Measurements from ENCODE around the gene LLCFC1. TPM values are rescaled to one million over a fixed set of nuclear protein-coding genes. Genes with fewer than 3 reads are reported as not detected.

LLCFC1 gene
- total RNA-seq, 1 experiment from 2014 or later: not detected

GRCh38 chr7:142914121-142914520 is 25.2 kb upstream of the LLCFC1 start:
- no peak for ATAC-seq
- no peak for DNase-seq (ENCODE audit: low spot score)
- ChIA-PET CTCF (no interaction called here), POLR2A (no interaction called here)
- H3K9me3 Mint-ChIP-seq: no peaks in the 10 kb centered on the region; the same call in 1 of the 2 replicates
- H3K36me3 Mint-ChIP-seq: no peaks in the 10 kb centered on the region
- no peak overlapping the region for H3K4me3 Mint-ChIP-seq
- no peak overlapping the region for H3K27ac Mint-ChIP-seq
- no peak for TF ChIP-seq CREB1 (CRISPR knock-in tag; IDR thresholded peaks at IDR 0.05)
- no peak for TF ChIP-seq CREM (CRISPR knock-in tag; IDR thresholded peaks at IDR 0.05)
- TF ChIP-seq ZNF396 (CRISPR knock-in tag; IDR thresholded peaks at IDR 0.05; ENCODE audit: borderline replicate concordance): no peak
- TF ChIP-seq ZNF425 (CRISPR knock-in tag; conservative IDR thresholded peaks at IDR 0.05): no peak
- TF ChIP-seq E2F1 (CRISPR knock-in tag; IDR thresholded peaks at IDR 0.05): no peak
- TF ChIP-seq AFF4 (CRISPR knock-in tag; IDR thresholded peaks at IDR 0.05; ENCODE audit: borderline replicate concordance): no peak
- no peak for TF ChIP-seq GABPB1 (CRISPR knock-in tag; IDR thresholded peaks at IDR 0.05)
- no peak for TF ChIP-seq E2F5 (CRISPR knock-in tag; IDR thresholded peaks at IDR 0.05)
- no peak for TF ChIP-seq PRDM15 (CRISPR knock-in tag; IDR thresholded peaks at IDR 0.05)
- TF ChIP-seq SMAD3 (CRISPR knock-in tag; IDR thresholded peaks at IDR 0.05; ENCODE audit: borderline replicate concordance): no peak
- no peak for TF ChIP-seq ATF6 (CRISPR knock-in tag; IDR thresholded peaks at IDR 0.05)
- TF ChIP-seq ZNF281 (CRISPR knock-in tag; IDR thresholded peaks at IDR 0.05): no peak
- no peak for TF ChIP-seq SMAD4 (CRISPR knock-in tag; IDR thresholded peaks at IDR 0.05)
- TF ChIP-seq FOXP1 (CRISPR knock-in tag; IDR thresholded peaks at IDR 0.05; ENCODE audit: borderline replicate concordance): no peak
- no peak for TF ChIP-seq ZMAT4 (CRISPR knock-in tag; IDR thresholded peaks at IDR 0.05)
- no peak for TF ChIP-seq FOXJ3 (CRISPR knock-in tag; IDR thresholded peaks at IDR 0.05; ENCODE audit: borderline replicate concordance)
- TF ChIP-seq ZNF121 (CRISPR knock-in tag; IDR thresholded peaks at IDR 0.05): no peak
- TF ChIP-seq ZNF232 (CRISPR knock-in tag; IDR thresholded peaks at IDR 0.05): no peak
- no peak for TF ChIP-seq ESRRA (CRISPR knock-in tag; IDR thresholded peaks at IDR 0.05; ENCODE audit: borderline replicate concordance)
- no peak for TF ChIP-seq IRF2 (CRISPR knock-in tag; IDR thresholded peaks at IDR 0.05; ENCODE audit: borderline replicate concordance, low read depth)
- H3K27me3 Mint-ChIP-seq (ENCODE audit: low read depth): no peaks in the 10 kb centered on the region; the same call in 1 of the 2 replicates
- 0 out of 2 replicates have a peak, but pooled peaks cover 2% of the 10 kb centered on the region for H3K4me1 Mint-ChIP-seq
